Keratinocyte (primary cell): ENCODE measurements around the gene NFATC4. TPM values are rescaled to one million over a fixed set of nuclear protein-coding genes. Genes with fewer than 3 reads are reported as not detected.

Experiments
- DNase-seq: peaks from one replicate; pipeline ENCODE4 v3.0.0-alpha.2; 2011; ENCODE audit warnings: low read depth, missing footprints, low spot score
- FAIRE-seq: peaks from 2 replicates; lab custom pipeline; 2011; peaks lifted over from hg19 to GRCh38; lab: Jason Lieb, UNC
- H2AFZ ChIP-seq: 2 replicates; pipeline ENCODE4 v1.6.0; 2012; ENCODE audit warnings: low read length, control low read depth, inconsistent platforms; ENCODE audit not compliant: control insufficient read depth
- H3K27ac ChIP-seq: 2 replicates; pipeline ENCODE4 v1.5.1; 2011; ENCODE audit warnings: low read length; ENCODE audit not compliant: control insufficient read depth, insufficient read depth
- H3K27me3 ChIP-seq: 3 replicates; pipeline ENCODE4 v1.6.0; 2011; ENCODE audit warnings: low read length; ENCODE audit not compliant: control insufficient read depth, insufficient read depth; ENCODE audit errors: extremely low read depth
- H3K36me3 ChIP-seq, 2 experiments: 2 replicates in 1 of 2; 3 replicates in 1 of 2; pipeline ENCODE4 v1.5.1; 2011; ENCODE audit warnings: low read length in 2 of 2, mild to moderate bottlenecking in 1 of 2; ENCODE audit not compliant: control insufficient read depth in 2 of 2, insufficient read depth in 2 of 2; ENCODE audit errors: extremely low read depth in 1 of 2
- H3K4me1 ChIP-seq: 3 replicates; pipeline ENCODE4 v1.5.1; 2011; ENCODE audit warnings: low read length; ENCODE audit not compliant: control insufficient read depth, insufficient read depth; ENCODE audit errors: extremely low read depth
- H3K4me2 ChIP-seq: 3 replicates; pipeline ENCODE4 v1.6.0; 2011; ENCODE audit warnings: low read depth, low read length; ENCODE audit not compliant: control insufficient read depth, insufficient read depth; ENCODE audit errors: extremely low read depth
- H3K4me3 ChIP-seq, 3 experiments: fragments of 200-600 bp in 1 of 3; sonication (generic) in 1 of 3; 2 replicates in 2 of 3; 3 replicates in 1 of 3; pipeline ENCODE4 v1.5.1; 2011 to 2016; ENCODE audit warnings: low read length in 3 of 3, mild to moderate bottlenecking in 3 of 3, control low read depth in 2 of 3, inconsistent platforms in 1 of 3, low read depth in 1 of 3, mixed read lengths in 1 of 3, mixed run types in 1 of 3, moderate library complexity in 1 of 3; ENCODE audit not compliant: control insufficient read depth in 2 of 3, insufficient read depth in 2 of 3; ENCODE audit errors: extremely low read depth in 1 of 3
- H3K79me2 ChIP-seq: 2 replicates; pipeline ENCODE4 v1.6.0; 2012; ENCODE audit warnings: low read length; ENCODE audit not compliant: control insufficient read depth, insufficient read depth
- H3K9ac ChIP-seq: 3 replicates; pipeline ENCODE4 v1.6.0; 2011; ENCODE audit warnings: low read length; ENCODE audit not compliant: control insufficient read depth, insufficient read depth; ENCODE audit errors: extremely low read depth
- H3K9me1 ChIP-seq: 3 replicates; pipeline ENCODE4 v1.6.0; 2011; ENCODE audit warnings: low read length; ENCODE audit not compliant: control insufficient read depth, insufficient read depth; ENCODE audit errors: extremely low read depth
- H3K9me3 ChIP-seq: 2 replicates; pipeline ENCODE4 v1.5.1; 2012; ENCODE audit warnings: low read depth, low read length; ENCODE audit not compliant: control insufficient read depth
- H4K20me1 ChIP-seq: 3 replicates; pipeline ENCODE4 v1.6.0; 2011; ENCODE audit warnings: low read length; ENCODE audit not compliant: control insufficient read depth, insufficient read depth; ENCODE audit errors: extremely low read depth
- CTCF ChIP-seq, 3 experiments: IDR thresholded peaks in 1 of 3; conservative IDR thresholded peaks in 1 of 3; optimal IDR thresholded peaks in 1 of 3; 2 replicates in 2 of 3; 3 replicates in 1 of 3; pipeline versions ENCODE3 to v1.5.1; 2011; ENCODE audit warnings: low read length in 3 of 3, mild to moderate bottlenecking in 3 of 3, moderate library complexity in 2 of 3, control low read depth in 1 of 3, inconsistent platforms in 1 of 3; ENCODE audit not compliant: insufficient read depth in 2 of 3; ENCODE audit errors: extremely low read depth in 1 of 3
- EZH2 ChIP-seq: IDR thresholded peaks from one replicate; pipeline ENCODE4 v1.6.1; 2012; ENCODE audit warnings: inconsistent platforms, mild to moderate bottlenecking, low read length, moderate library complexity
- dilution Hi-C: fragments of 300-500 bp; cut with MboI; formaldehyde crosslinking; loops from one replicate; pipeline ENCODE4 v1.7.0; 2020; ENCODE audit warnings: low sequenced_read_pairs; ENCODE audit not compliant: extremely low pct_ligation_motif_present
- polyA plus RNA-seq, 5 experiments: library from polyadenylated mRNA; depleted of rRNA in 3 of 5; stranded (reverse) in 3 of 5; stranded (forward) in 1 of 5; unstranded in 1 of 5; fragments of >200 nt; gene quantifications; 1 replicate in 1 of 5; 2 replicates in 3 of 5; 3 replicates in 1 of 5; pipeline versions ENCODE4 v1.2.1 to v1.2.3, GENCODE V29; 2011 to 2012; ENCODE audit warnings: missing spikeins in 2 of 5, low read depth in 1 of 5, low replicate concordance in 1 of 5

The NFATC4 gene
- polyA plus RNA-seq, 1 donor (not counting 4 experiments of a cell fraction or from before 2014, with no cell fraction given): 0.92 TPM

GRCh38 chr14:24398653-24399446 lies 30.9 kb downstream of the NFATC4 start, which contains the start of gene NYNRIN:
NYNRIN (plus strand) TSS chr14:24399003; CDS start chr14:24399247, 244 bp downstream.
- TF ChIP-seq CTCF (optimal IDR thresholded peaks at IDR 0.05 in 1 of 3, IDR thresholded peaks at IDR 0.05 in 1 of 3, conservative IDR thresholded peaks at IDR 0.05 in 1 of 3; ENCODE audit: extremely low read depth in 1 of 3, insufficient read depth in 2 of 3, low read length in 3 of 3) (no peak), EZH2 (no peak)
- Histone ChIP-seq H3K27ac (no peak within 1 kb of the TSS), H3K4me2 (peak within 1 kb of the TSS; percentile 67), H3K9me3 (no peaks in the 10 kb centered on the region), H2AFZ (peak within 1 kb of the TSS; percentile 65), H3K79me2 (no peaks in the 10 kb centered on the region), H3K27me3 (no peaks in the 10 kb centered on the region), H3K9me1 (no peaks in the 10 kb centered on the region), H3K4me1 (peaks cover 44% of the 10 kb centered on the region), H4K20me1 (no peaks in the 10 kb centered on the region), H3K4me3 (peak within 1 kb of the TSS; percentile 31 to 57 (median 34)), H3K36me3 (no peaks in the 10 kb centered on the region), H3K9ac (peak within 1 kb of the TSS; percentile 28)
- no peak for DNase-seq
- no peak for FAIRE-seq
- dilution Hi-C loops: no loop called here

- DNase-seq (no peak), FAIRE-seq (no peak)
- dilution Hi-C loops: no loop called here
- Histone ChIP-seq H3K27me3 (no peaks in the 10 kb centered on the region), H3K27ac (no peak overlapping the region), H3K36me3 (no peaks in the 10 kb centered on the region), H3K4me1 (peaks cover 41% of the 10 kb centered on the region), H3K9me1 (no peaks in the 10 kb centered on the region), H4K20me1 (no peaks in the 10 kb centered on the region), H2AFZ (peak overlapping the region; percentile 65), H3K9ac (peak overlapping the region; percentile 28), H3K9me3 (no peaks in the 10 kb centered on the region), H3K4me2 (peak overlapping the region; percentile 67), H3K79me2 (no peaks in the 10 kb centered on the region), H3K4me3 (peak overlapping the region; percentile 31 to 57 (median 34))
- TF ChIP-seq EZH2 (no peak), CTCF (optimal IDR thresholded peaks at IDR 0.05 in 1 of 3, IDR thresholded peaks at IDR 0.05 in 1 of 3, conservative IDR thresholded peaks at IDR 0.05 in 1 of 3; ENCODE audit: extremely low read depth in 1 of 3, insufficient read depth in 2 of 3, low read length in 3 of 3) (no peak)
Observed at GRCh38 chr14:24399447-24399822, 31.5 kb downstream of the NFATC4 start.
